Endothelial cell of umbilical vein (primary cell): Measurements from ENCODE around the gene GUCY2D.
A peak's percentile ranks its signal among the peaks of the same experiment; 100 is the strongest.

Experiments
- CTCF ChIP-seq, 2 donors: IDR thresholded peaks; 1 replicate in 1 of 2; 2 replicates in 1 of 2; pipeline ENCODE4 v1.5.1; 2011; ENCODE audit warnings: low read length in 2 of 2, mild to moderate bottlenecking in 2 of 2, moderate library complexity in 2 of 2, control low read depth in 1 of 2, inconsistent platforms in 1 of 2, low read depth in 1 of 2; ENCODE audit not compliant: insufficient read depth in 1 of 2; ENCODE audit errors: extremely low read depth in 1 of 2
- EZH2 ChIP-seq: IDR thresholded peaks from 2 replicates; pipeline ENCODE4 v1.6.1; 2012; ENCODE audit warnings: borderline replicate concordance, low read depth, mild to moderate bottlenecking, moderate library complexity, low read length, inconsistent platforms; ENCODE audit not compliant: severe bottlenecking
- POLR2A ChIP-seq: IDR thresholded peaks from 2 replicates; pipeline ENCODE4 v1.6.1; 2012; ENCODE audit warnings: low read depth, mild to moderate bottlenecking, control low read depth, low read length
- POLR2AphosphoS5 ChIP-seq: IDR thresholded peaks from 2 replicates; pipeline ENCODE4 v1.6.1; 2012; ENCODE audit warnings: low read depth, mild to moderate bottlenecking, control low read depth, low read length, moderate library complexity; ENCODE audit not compliant: insufficient read depth
- TF ChIP-seq, protein P1 (sequence below): IDR thresholded peaks from 2 replicates; pipeline ENCODE4 v1.6.1; 2011; ENCODE audit not compliant: insufficient read depth, insufficient read length

DNA sequence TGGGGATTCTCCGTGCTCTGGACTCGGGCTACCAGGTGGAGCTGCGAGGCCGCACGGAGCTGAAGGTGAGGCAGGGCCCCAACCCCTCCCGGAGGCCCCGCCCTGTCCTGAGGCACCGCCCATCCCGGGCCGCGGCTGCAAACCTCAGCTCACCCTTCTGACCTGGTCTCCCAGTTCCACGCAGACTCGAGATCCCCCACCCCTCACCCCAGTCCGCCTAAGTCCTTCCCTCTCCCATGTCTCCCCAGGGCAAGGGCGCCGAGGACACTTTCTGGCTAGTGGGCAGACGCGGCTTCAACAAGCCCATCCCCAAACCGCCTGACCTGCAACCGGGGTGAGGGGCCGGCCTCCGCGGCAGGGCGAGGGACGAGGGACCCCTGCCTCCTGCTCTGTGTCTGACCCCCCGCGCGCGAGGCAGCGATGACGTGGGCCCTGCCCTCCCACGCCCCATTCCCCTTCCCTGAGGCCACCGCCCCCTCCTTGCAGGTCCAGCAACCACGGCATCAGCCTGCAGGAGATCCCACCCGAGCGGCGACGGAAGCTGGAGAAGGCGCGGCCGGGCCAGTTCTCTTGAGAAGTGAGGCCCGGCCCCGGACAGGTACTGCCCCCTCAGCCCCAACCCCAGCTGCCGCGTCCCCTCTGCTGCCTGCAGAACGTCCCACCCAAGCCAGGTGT lies 13.7 kb downstream of the GUCY2D start:
- TF ChIP-seq CTCF (IDR thresholded peaks at IDR 0.05; ENCODE audit: extremely low read depth in 1 of 2, insufficient read depth in 1 of 2, low read depth in 1 of 2, low read length in 2 of 2) = no peak
- TF ChIP-seq, protein P1, sequence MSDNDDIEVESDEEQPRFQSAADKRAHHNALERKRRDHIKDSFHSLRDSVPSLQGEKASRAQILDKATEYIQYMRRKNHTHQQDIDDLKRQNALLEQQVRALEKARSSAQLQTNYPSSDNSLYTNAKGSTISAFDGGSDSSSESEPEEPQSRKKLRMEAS = no peak
- no peak for TF ChIP-seq POLR2A
- TF ChIP-seq POLR2AphosphoS5 = no peak
- TF ChIP-seq EZH2 = peak; percentile 66
